T follicular helper cell (primary cell): ENCODE measurements around the gene SPTBN4.
"Not testable (repeated sequence)": the region's sequence is repeated elsewhere in the genome, so short reads cannot be mapped to it uniquely, and the experiment has no call there.

ENCODE experiments used
- DNase-seq: peaks from one replicate; pipeline ENCODE4 v3.0.0-alpha.2; 2020; ENCODE audit warnings: low read depth
- total RNA-seq, 2 experiments: gene quantifications; one replicate each; lab custom pipeline; 2026; lab: John Stamatoyannopoulos, UW

SPTBN4 gene
- total RNA-seq = 0.24 to 3.2 reads per million in 2 experiments

DNA sequence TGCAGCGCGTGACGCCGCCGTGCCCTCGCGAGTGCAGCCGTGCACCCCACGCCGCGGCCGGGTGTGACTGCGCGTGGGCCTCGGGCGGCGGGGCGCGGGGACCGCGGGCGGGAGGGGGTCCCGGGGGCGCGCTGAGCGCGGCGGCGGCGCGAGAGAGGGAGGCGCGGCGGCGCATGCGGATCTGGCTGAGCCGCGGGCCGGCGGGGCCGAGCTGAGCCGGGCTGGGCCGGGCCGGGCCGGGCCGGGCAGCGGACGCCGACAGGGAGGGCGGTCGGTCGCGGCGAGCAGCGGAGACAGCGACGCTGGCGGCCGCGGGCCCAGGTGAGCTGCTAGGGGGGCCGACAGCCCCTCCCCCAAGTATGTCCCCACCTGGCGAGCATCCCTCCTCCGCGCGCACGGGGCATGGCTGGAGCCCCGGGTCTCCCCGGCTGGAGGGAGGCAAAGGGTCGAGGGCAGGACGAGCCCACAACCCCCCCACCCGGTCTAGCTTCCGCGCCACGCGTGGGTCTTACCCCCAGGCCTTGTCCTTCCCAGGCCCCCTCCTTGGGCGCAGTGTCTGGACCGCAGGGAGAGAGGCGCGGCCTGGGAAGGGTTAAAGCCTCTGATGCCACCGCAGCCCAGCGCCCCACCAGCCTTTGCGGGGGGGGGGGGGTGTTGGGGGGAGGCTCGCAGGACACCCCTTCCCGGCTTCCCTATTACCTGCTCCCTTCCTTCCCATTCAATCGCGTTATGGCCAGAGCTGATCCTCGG, at the start of gene SPTBN4:
Gene SPTBN4 (plus strand): TSS at position 17 of the 750 bp plus-strand sequence. CDS start 5,621 bp downstream, outside the sequence.
- DNase-seq = no peak

DNA sequence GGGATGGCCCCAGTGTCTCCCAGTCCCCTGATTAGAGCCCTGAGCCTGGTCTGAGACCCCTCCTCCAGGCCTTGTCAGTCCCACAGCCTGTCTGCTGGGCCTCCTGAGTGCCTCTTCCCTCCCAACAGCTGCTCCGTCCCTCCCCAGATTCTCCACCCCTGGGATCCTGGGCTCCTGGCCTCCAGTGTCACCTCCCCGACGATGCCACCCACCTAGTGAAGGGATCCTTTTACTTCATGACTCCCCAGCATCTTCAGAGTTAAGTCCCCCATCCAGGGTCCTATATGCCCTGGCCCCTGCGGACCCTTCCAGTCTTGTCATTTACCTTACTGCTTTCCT, 49.2 kb upstream of the SPTBN4 start:
- no peak for DNase-seq

DNA sequence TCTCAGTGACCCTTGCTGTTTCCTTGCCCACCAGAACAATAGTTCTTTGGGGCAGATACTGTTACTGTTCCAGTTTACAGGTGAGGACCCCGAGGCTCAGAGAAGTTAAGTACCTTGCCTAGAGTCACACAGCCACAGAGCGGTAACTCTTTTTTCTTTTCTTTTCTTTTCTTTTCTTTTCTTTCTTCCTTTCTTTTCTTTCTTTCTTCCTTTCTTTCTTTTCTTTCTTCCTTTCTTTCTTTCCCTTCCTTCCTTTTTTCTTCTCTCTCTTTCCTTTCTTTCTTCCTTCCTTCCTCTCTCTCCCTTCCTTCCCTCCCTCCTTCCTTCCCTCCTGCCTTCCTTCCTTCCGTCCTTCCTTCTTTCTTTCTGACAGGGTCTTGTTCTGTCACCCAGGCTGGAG, 48.8 kb upstream of the SPTBN4 start:
- no peak for DNase-seq

DNA sequence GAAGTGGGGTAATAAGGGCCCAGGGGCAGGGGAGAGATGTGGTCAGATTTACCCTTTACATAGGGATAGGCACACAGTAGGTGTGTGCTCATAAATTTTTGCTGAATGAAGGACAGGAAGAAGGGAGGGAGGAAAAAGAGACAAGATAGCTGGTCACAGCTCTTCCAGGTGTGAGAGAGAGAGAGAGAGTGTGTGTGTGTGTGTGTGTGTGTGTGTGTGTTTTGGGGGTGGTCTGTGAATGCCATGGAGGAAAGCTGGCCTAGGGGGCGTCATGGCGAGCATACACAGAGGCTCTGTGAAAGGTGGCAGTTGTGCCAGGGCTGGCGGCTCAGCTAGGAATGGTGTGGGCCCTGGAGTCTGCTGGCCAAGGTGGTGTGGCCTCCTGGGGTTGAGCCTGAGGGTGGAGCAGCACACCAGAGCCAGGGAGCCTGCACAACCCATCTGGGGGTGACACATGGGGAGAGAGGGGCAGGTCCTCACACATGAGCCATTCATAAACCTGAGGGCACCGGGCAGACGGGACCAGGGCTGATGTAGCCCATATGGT, 47.7 kb upstream of the SPTBN4 start:
- no peak for DNase-seq

DNA sequence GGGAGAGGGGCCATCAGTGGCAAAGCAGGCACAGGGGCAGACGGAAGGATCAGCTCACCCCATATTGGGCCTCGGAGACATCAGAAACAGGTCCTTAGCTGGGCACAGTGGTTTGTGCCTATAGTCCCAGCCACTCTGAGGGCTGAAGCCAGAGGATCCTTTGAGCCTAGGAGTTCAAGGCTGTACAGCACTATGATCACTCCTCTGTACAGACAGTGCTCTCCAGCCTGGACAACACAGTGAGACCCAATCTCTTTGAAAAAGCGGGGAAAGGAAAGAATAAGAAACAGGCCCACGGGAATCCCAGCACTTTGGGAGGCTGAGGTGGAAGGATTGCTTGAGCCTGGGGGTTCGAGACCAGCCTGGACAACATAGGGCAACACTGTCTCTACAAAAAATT, 47.0 kb upstream of the SPTBN4 start:
- DNase-seq = no peak

DNA sequence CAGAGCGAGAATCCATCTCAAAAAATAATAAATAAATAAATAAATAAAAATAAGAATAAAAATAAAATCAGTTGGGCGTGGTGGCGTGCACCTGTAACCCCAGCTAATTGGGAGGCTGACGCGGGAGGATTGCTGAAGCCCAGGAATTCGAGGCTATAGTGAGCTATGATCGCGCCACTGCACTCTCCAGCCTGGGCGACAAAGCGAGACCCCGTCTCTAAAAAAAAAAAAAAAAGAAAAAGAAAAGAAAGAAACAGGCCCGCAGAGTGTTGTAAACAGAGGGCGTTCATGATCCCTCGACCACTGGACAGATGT, 46.4 kb upstream of the SPTBN4 start:
- no peak for DNase-seq

DNA sequence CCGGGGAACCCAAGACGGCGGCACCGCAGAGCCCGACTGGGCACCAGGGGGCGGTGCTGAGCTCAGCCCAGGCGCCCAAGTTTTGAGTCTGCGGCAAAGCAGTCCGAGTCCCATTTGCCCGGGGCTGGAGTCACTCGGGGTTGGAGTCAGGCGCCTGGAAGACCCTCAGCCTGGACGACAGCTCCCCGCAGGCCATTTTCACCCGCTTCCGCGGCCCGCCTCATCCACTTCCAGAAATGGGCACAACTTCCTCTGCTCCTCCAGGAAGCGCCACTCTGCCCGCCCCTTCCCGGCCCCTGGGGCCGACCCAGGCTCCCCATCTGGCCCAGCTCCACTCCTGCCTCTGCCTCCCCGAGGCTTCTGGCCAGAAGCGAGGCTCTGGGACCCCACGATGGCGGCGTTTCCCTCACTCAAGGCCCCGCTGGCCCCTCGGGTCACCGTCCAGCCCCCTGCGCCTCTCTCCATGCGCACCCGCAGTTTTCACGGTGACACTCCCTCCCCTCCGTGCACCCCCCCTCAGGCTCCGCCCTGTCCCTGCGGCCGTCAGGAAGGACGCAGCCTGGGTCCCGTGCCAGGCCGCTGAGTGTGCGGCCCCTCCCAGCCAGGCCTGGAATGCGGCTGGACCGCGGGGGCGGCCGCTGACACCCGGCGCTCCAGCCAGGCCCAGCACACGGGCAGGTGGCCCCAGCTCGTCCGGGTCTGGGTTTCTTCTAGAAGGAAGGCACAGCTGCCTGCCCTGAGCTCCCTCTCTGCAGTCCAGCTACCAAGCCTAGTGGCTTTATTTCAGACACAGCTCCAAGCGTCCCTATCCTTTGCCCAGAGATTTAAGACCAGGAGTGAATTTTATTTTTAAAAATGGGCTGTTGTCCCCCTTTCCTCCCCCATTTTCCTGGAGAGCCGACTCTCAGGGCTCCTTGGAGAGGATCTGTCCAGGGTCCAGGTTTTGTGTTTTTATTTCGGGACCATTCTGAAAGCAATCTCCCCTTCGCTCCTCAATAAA, 45.7 kb upstream of the SPTBN4 start:
- peak; percentile 51 for DNase-seq

DNA sequence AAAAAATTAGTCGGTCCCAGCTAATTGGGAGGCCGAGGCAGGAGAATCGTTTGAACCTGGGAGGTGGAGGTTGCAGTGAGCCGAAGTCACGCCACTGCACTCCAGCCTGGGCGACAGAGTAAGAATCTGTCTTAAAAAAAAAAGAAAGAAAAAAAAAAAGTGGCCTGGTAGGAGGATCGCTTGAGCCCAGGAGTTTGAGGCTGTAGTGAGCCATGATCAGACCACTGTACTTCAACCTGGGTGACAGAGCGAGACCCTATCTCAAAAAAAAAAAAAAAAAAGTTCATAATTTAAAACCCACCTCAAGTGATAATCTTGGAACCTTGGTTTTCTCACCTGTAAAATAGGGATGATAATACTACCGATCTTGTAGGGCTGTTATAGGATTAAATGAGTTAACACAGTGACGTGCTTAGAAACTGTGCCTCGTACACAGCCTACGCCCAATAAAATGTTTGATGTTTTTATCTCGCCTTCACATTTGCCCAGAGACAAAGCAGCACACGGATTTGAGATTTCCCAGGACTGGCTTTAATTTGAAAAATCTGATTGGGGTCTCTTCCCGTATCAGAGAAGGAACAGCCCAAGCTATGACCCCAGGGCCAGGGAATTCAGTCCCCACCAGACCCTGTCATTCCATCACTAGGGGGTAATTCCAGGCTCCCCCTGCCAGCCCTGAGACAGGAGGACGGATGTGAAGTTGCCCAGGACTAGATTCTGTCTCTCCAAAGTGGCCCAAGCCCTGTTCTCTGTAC, 44.6 kb upstream of the SPTBN4 start:
- no peak for DNase-seq

DNA sequence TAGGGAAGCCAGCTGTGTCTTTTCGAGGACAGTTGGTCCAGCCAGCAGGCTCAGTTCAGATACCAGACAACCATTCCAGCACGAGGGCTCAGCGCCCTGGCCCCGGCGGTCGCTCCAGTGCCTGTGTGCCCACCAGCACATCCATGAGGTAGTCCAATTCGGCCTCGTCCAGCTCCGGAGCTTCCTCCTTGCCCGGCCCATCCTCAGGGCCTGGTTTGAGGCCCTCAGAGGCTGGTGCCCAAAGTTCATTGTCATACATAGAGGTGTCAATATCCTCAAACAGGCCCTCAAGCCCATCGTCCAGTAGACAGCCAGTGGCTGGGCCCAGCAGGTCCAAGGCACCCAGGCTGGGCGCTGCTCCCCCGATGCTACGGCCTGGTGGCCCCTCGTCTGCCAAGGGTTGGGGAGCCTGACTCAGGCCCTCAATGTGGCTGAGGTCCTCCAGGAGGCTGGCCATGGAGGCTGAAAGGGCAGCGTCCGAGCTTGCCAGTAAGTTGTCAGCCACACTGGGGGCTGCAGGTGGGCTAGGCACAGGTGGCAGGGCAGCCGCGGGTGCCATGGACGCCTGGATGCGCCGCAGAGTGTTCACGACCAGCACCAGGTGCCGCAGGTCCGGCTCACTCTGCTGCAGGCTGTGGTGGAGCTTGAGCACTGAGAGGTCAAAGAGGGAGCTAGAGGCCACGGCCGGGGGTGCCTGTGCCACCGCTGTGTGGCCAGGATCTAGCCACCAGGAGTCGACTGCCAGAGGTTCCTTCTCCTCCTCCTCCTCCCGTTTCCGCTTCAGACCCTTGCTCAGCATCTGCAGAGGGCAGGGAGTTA, 43.8 kb upstream of the SPTBN4 start:
- no peak for DNase-seq

DNA sequence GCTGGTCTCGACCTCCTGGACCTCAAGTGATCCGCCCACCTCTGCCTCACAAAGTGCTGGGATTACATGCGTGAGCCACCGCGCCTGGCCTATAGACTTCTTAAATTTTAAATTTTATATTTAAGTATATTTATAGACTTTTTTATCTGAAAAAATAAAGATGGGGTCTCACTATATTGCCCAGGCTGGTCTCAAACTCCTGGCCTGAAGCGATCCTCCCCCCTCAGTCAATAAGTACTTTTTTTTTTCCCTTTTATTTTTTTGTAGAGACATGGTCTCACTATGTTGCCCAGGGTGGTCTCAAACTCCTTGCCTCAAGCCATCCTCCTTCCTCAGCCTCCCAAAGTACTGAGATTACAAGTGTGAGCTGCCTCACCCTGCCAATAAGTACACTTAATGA, 42.9 kb upstream of the SPTBN4 start:
- no peak for DNase-seq

DNA sequence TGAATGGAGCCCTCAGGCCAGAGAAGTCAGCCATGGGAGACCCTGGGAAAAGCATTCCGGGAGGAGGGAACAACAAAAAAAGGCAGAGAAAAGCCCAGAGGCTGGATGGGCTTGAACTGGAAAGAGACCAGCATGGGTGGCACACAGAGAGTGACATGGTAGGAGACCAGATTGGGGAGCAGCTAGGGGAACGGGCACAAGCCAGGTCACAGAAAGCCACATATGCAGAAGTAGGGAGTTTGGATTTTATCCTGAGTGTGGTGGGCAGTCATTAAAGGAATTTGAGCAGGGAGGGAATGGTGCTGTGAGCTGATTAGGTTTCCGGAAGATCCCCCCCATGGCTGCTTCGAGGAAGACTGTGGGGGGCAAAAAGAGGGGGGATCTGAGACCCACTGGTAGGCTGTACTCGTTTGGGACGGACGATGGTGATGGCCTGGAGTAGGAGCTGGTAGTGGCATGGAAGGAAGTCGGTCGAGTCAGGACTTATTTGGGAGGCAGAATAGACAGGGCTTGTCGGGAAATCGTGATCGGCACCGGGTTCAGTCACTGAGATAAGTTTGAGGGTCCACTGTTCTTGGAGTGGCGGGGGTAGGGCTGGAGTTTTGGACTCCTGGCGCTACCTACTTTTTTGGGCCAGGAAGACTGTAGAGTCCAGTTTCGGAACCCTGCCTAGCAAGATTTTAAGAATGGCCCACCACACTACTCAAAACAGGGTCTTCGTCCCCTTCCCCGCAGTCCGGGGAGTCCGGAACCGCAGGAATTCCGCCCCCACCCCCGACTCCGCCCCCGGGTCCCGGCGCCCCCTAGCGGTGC, 42.0 kb upstream of the SPTBN4 start:
- DNase-seq = no peak

DNA sequence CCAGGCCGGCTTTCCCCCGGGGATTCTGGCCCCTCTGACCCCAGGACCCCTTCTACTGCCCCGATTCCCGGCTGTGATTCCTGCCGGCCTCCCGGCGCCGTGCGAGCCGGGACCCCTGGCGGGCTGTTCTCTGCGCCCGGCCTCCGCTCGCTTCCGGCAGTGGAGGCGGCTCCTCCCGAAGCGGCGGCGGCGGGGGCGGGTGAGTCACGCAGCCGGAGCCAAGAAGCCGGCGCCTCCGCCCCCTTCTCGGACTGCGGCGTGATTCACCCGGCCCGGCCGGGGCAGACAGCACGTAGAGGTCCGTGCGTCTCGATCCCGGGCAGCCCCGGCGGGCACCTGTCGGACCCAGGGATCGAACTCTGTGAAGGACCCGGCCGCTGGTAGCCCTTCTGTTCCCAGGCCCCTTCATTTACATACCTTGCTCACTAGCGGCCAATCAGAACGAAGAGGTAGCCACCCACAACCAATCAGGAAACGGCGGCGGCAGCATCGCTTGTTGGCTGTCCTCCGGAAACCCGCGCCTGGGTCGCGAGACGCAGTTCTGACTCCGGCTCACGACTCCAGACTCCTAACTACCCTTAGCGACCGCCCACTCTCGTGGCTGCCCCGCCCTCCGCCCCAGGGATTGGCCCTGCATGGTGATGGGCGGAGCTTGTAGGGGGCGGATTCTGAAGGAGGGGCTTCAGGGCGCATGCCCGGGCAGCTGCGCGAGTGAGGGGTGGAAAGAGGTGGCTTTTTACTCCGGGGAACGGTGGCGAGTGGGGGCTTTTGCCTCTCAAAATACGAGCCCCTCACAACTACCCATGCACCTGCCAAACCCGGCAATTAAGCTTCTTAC, 41.1 kb upstream of the SPTBN4 start, which contains the start of gene SERTAD1:
Gene SERTAD1 (minus strand): TSS at position 543 of the 838 bp plus-strand sequence. CDS start 2,446 bp downstream, outside the sequence.
- DNase-seq = peak; percentile 100

DNA sequence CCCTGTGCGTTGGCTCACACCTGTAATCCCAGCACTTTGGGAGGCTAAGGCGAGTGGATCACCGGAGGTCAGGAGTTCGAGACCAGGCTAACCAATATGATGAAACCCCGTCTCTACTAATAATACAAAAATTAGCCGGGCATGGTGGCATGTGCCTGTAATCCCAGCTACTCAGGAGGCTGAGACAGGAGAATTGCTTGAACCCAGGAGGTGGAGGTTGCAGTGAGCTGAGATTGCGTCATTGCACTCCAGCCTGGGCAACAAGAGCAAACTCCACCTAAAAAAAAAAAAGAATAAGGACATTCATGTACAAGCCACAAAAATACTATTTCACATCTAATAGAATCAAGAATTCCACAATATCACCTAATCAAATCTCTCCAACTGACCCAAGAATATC, 38.6 kb upstream of the SPTBN4 start:
- not testable (repeated sequence) for DNase-seq

DNA sequence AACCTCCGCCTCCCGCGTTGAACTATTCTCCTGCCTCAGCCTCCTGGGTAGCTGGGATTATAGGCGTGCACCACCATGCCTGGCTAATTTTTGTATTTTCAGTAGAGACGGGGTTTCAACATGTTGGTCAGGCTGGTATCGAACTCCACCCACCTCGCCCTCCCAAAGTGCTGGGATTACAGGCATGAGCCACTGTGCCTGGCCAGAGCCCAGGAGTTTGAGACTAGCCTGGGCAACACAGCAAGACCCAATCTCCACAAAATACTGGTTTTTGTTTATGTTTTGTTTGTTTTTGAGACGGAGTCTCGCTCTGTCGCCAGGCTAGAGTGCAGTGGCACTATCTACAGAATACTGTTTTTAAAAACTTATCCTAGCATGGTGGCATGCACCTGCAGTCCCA, 36.6 kb upstream of the SPTBN4 start:
- not testable (repeated sequence) for DNase-seq

DNA sequence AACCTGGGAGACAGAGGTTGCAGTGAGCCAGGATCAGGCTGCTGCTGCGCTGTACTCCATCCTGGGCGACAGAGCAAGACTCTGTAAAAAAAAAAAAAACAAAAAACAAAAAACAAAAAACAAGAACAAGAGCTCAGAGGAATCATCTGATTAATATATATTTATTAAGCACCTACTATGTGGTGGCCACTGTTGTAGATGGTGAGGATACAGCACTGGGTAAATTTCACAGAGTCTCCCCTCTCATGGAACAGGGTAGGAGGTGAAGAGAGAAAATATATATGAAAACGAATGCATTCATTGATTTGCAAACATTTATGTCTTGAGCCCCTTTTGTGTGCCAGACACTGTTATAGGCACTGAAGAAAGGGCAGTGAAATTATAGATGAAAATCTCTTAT, 35.1 kb upstream of the SPTBN4 start:
- no peak for DNase-seq

DNA sequence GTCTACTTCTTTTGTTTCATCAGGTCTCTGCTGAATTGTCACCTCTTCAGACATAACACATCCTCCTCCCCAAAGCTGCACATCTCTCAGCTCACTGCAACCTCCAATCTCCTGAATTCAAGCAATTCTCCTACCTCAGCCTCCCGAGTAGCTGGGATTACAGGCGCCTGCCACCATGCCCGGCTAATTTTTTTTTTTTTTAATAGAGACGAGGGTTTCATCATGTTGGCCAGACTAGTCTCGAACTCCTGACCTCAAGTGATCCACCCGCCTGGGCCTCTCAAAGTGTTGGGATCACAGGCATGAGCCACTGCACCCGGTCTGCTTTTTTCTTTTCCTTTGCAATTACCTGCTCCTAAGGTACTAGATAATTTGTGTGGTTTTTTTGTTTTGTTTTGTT, 34.0 kb upstream of the SPTBN4 start:
- DNase-seq = not testable (repeated sequence)

DNA sequence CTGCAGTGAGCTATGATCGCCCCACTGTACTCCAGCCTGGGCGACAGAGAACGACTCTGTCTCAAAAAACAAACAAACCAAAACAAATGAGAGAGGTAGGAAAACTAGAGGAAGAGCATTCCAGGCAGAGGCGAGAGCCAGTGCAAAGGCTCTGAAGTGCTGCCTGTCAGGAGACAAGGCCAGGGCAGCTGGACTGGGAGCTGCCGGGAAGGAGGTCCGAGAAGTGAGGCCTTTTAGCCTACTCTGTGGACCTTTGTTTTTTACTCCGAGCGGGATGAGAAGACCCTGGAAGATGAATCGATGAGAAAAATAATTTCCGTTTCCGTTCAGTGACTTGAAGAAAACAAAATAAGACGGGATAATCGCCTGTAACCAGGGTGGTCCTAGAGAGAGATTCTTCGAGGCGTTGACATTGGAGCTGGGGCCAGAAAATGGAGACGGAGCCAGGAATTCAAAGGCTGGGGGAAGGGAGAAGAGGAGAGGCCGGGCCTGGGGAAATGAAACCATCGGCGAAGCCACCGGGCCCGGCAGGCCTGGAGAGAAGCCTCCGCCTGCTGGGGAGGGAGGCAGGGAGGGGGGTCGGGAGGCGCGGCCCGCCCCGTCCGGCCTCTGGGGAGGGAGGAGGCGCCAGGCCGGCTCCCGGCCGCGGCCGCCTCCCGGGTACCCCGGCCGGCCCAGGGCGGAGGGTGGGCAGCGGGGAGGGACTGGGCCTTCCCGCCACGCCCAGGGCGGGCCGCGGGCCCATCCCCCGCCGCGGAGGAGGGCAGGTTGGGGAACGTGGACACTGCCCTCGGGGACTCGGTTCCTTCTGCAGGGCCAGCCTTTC, 33.2 kb upstream of the SPTBN4 start:
- DNase-seq = peak; percentile 28

DNA sequence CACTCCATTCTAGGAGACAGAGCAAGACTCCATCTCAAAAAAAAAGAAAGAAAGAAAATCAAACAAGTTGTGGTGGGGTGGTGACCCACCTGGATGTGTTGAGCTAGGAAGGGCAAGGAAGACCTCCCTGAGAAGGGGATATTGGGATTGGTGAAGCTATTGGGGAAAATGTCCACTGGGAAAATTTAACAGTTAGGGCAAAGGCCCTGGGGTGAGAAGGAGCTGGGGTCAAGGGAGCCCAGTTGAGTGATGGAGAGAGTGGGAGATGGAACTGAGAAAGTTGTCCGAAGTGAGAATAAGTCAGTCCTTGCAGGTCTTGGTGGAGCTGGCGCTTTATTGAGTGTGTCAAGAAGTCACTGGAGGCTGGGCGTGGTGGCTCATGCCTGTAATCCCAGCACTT, 28.5 kb upstream of the SPTBN4 start:
- DNase-seq = no peak
